GM23248 (cell line): Measurements from ENCODE around the gene FAM193B. TPM values are rescaled to one million over a fixed set of nuclear protein-coding genes. Genes with fewer than 3 reads are reported as not detected.
A peak's percentile ranks its signal among the peaks of the same experiment; 100 is the strongest.

Source experiments
- DNase-seq: peaks from one replicate; pipeline ENCODE4 v3.0.0-alpha.2; 2015
- H2AFZ ChIP-seq: fragments of 200-600 bp; sonication (generic); 2 replicates; pipeline ENCODE4 v1.6.1; 2016; ENCODE audit warnings: antibody characterized with exemption
- H3F3A ChIP-seq: fragments of 200-600 bp; sonication (generic); 2 replicates; pipeline ENCODE4 v1.6.1; 2016; ENCODE audit warnings: mild to moderate bottlenecking, antibody characterized with exemption, mixed run types; ENCODE audit not compliant: insufficient read depth
- H3K27ac ChIP-seq: fragments of 200-600 bp; sonication (generic); 2 replicates; pipeline ENCODE4 v1.5.1; 2016; ENCODE audit warnings: mild to moderate bottlenecking
- H3K27me3 ChIP-seq: fragments of 200-600 bp; sonication (generic); replicated peaks from 2 replicates; pipeline ENCODE4 v1.6.1; 2016; ENCODE audit warnings: mild to moderate bottlenecking; ENCODE audit not compliant: insufficient read depth
- H3K36me3 ChIP-seq: fragments of 200-600 bp; sonication (generic); 2 replicates; pipeline ENCODE4 v1.6.1; 2016; ENCODE audit warnings: low read depth, mild to moderate bottlenecking
- H3K4me1 ChIP-seq: fragments of 200-600 bp; sonication (generic); 2 replicates; pipeline ENCODE4 v1.6.1; 2016; ENCODE audit warnings: mild to moderate bottlenecking; ENCODE audit not compliant: insufficient read depth
- H3K4me2 ChIP-seq: fragments of 200-600 bp; sonication (generic); one replicate; pipeline ENCODE4 v1.6.1; 2016; ENCODE audit warnings: mild to moderate bottlenecking; ENCODE audit not compliant: unreplicated experiment
- H3K4me3 ChIP-seq: fragments of 200-600 bp; sonication (generic); 2 replicates; pipeline ENCODE4 v1.5.1; 2016; ENCODE audit warnings: mild to moderate bottlenecking
- H3K79me2 ChIP-seq: fragments of 200-600 bp; sonication (generic); 2 replicates; pipeline ENCODE4 v1.6.1; 2016; ENCODE audit warnings: mild to moderate bottlenecking; ENCODE audit not compliant: insufficient read depth
- H3K9ac ChIP-seq: fragments of 200-600 bp; sonication (generic); 2 replicates; pipeline ENCODE4 v1.6.1; 2016; ENCODE audit warnings: mild to moderate bottlenecking
- H3K9me2 ChIP-seq: fragments of 200-600 bp; sonication (generic); 2 replicates; pipeline ENCODE4 v1.6.1; 2016; ENCODE audit warnings: mixed run types, mild to moderate bottlenecking, moderate library complexity; ENCODE audit not compliant: insufficient read depth
- H3K9me3 ChIP-seq: fragments of 200-600 bp; sonication (generic); one replicate; pipeline ENCODE4 v1.6.1; 2017; ENCODE audit warnings: low read depth
- H4K20me1 ChIP-seq: fragments of 200-600 bp; sonication (generic); 2 replicates; pipeline ENCODE4 v1.6.0; 2016; ENCODE audit not compliant: insufficient read depth
- EZH2 ChIP-seq: fragments of 200-600 bp; sonication (generic); IDR thresholded peaks from 2 replicates; pipeline ENCODE4 v1.6.1; 2018; ENCODE audit warnings: antibody characterized with exemption, mild to moderate bottlenecking; ENCODE audit not compliant: insufficient read depth, poor library complexity, severe bottlenecking
- EZH2phosphoT487 ChIP-seq: fragments of 200-600 bp; sonication (generic); IDR thresholded peaks from 2 replicates; pipeline ENCODE4 v1.6.1; 2018; ENCODE audit warnings: antibody characterized with exemption, moderate library complexity, mild to moderate bottlenecking, low read depth; ENCODE audit not compliant: insufficient read depth
- WGBS, 2 experiments: methylation state at CpG; one replicate each; pipeline ENCODE4 v1.1.6; 2015 to 2017; ENCODE audit warnings: low lambda C conversion rate in 2 of 2, low coverage in 1 of 2; ENCODE audit errors: missing lambda C conversion rate in 2 of 2; 5-methylcytosine and 5-hydroxymethylcytosine counted together
- in situ Hi-C: fragments of 300-500 bp; cut with MboI; formaldehyde crosslinking; loops from 2 replicates; pipeline ENCODE4 v1.15.0; 2020
- polyA plus RNA-seq: library from polyadenylated mRNA; unstranded; fragments of >200 nt; fragmentation: Nextera tagmentation; extraction: Ambion mirVana; gene quantifications from 2 replicates; pipeline ENCODE4 v1.2.1, GENCODE V29; 2016
- total RNA-seq: library from RNA; depleted of rRNA; stranded (reverse); fragments of >200 nt; shearing (Covaris generic); gene quantifications from 2 replicates; pipeline ENCODE4 v1.2.3, GENCODE V29; 2014

FAM193B gene
- total and polyA plus RNA-seq, 2 experiments from 2014 or later = 8.0 to 21.9 TPM

- Histone ChIP-seq H3K36me3 (no peaks in the 10 kb centered on the region; the same call in 1 of the 2 replicates), H3K9ac (no peak overlapping the region), H3K9me3 (no peaks in the 10 kb centered on the region), H3K4me1 (no peaks in the 10 kb centered on the region), H2AFZ (no peak overlapping the region), H3K4me2 (no peak overlapping the region), H3K79me2 (no peaks in the 10 kb centered on the region), H3K4me3 (no peak overlapping the region), H4K20me1 (no peaks in the 10 kb centered on the region), H3F3A (no peaks in the 10 kb centered on the region), H3K27ac (no peak overlapping the region), H3K27me3 (no peaks in the 10 kb centered on the region), H3K9me2 (no peaks in the 10 kb centered on the region)
- in situ Hi-C loops = no loop called here
- no peak for TF ChIP-seq EZH2phosphoT487
- TF ChIP-seq EZH2 = no peak
- peak; percentile 42 for DNase-seq
- 90 to 92% methylated on average over 9 of the region's 9 CpGs for WGBS, 2 experiments
Measured at GRCh38 chr5:177507165-177507564, 47.2 kb downstream of the FAM193B start.

GRCh38 chr5:177505075-177505474 lies 49.3 kb downstream of the FAM193B start:
- H3K9me2 ChIP-seq = no peaks in the 10 kb centered on the region
- in situ Hi-C loops = no loop called here
- TF ChIP-seq EZH2 (no peak), EZH2phosphoT487 (no peak)
- H3K4me3 ChIP-seq = no peak overlapping the region
- H3K9ac ChIP-seq = no peak overlapping the region
- H3K9me3 ChIP-seq = no peaks in the 10 kb centered on the region
- 100% methylated on average over 4 of the region's 4 CpGs for WGBS, 2 experiments
- no peak overlapping the region for H3K4me2 ChIP-seq
- peaks cover 8% of the 10 kb centered on the region; the same call in 1 of the 2 replicates for H3F3A ChIP-seq
- DNase-seq = no peak
- H3K4me1 ChIP-seq = no peaks in the 10 kb centered on the region; the same call in 1 of the 2 replicates
- no peaks in the 10 kb centered on the region for H3K27me3 ChIP-seq
- no peaks in the 10 kb centered on the region for H3K36me3 ChIP-seq
- no peak overlapping the region for H2AFZ ChIP-seq
- no peak overlapping the region for H3K27ac ChIP-seq
- no peaks in the 10 kb centered on the region for H4K20me1 ChIP-seq
- no peaks in the 10 kb centered on the region for H3K79me2 ChIP-seq

GRCh38 chr5:177504086-177505056 lies 50.0 kb downstream of the FAM193B start:
- no peak overlapping the region for H2AFZ ChIP-seq
- H3K36me3 ChIP-seq = no peaks in the 10 kb centered on the region
- H3K4me3 ChIP-seq = no peak overlapping the region
- no peak overlapping the region for H3K27ac ChIP-seq
- TF ChIP-seq EZH2 = no peak
- no peak for TF ChIP-seq EZH2phosphoT487
- H3K27me3 ChIP-seq = no peaks in the 10 kb centered on the region
- no peaks in the 10 kb centered on the region; the same call in 1 of the 2 replicates for H3K4me1 ChIP-seq
- H4K20me1 ChIP-seq = no peaks in the 10 kb centered on the region
- no peaks in the 10 kb centered on the region for H3K9me2 ChIP-seq
- H3K9me3 ChIP-seq = no peaks in the 10 kb centered on the region
- H3K9ac ChIP-seq = no peak overlapping the region
- WGBS, 2 experiments = 88 to 91% methylated on average over 33 to 47 of the region's 47 CpGs
- no peak overlapping the region for H3K4me2 ChIP-seq
- in situ Hi-C loops = no loop called here
- peaks cover 15% of the 10 kb centered on the region; the same call in 1 of the 2 replicates for H3F3A ChIP-seq
- no peak for DNase-seq
- H3K79me2 ChIP-seq = no peaks in the 10 kb centered on the region

- no peaks in the 10 kb centered on the region; the same call in 1 of the 2 replicates for H3K4me1 ChIP-seq
- H3K27ac ChIP-seq = no peak overlapping the region
- no peak for DNase-seq
- in situ Hi-C loops = no loop called here
- no peaks in the 10 kb centered on the region for H3K79me2 ChIP-seq
- H3K9me3 ChIP-seq = no peaks in the 10 kb centered on the region
- no peak overlapping the region for H2AFZ ChIP-seq
- H3K9ac ChIP-seq = no peak overlapping the region
- H3K36me3 ChIP-seq = no peaks in the 10 kb centered on the region
- TF ChIP-seq EZH2phosphoT487 (no peak), EZH2 (no peak)
- 84 to 86% methylated on average over 21 to 24 of the region's 24 CpGs for WGBS, 2 experiments
- H3F3A ChIP-seq = peaks cover 16% of the 10 kb centered on the region; the same call in 1 of the 2 replicates
- no peak overlapping the region for H3K4me2 ChIP-seq
- no peaks in the 10 kb centered on the region for H3K9me2 ChIP-seq
- no peaks in the 10 kb centered on the region for H4K20me1 ChIP-seq
- no peaks in the 10 kb centered on the region for H3K27me3 ChIP-seq
- no peak overlapping the region for H3K4me3 ChIP-seq
Measured at GRCh38 chr5:177503351-177504085, 50.8 kb downstream of the FAM193B start.
